DND-41 (cell line): ENCODE data around the gene MYLK4.

ENCODE experiments used
- ATAC-seq: fragments of 200-7000 bp; cut with Tn5 transposase; 3 replicates; pipeline ENCODE4 v1.9.1; 2021; ENCODE audit warnings: low read depth; ENCODE audit not compliant: insufficient read depth
- DNase-seq: peaks from one replicate; pipeline ENCODE4 v3.0.0-alpha.2; 2020
- H2AFZ ChIP-seq: 2 replicates; pipeline ENCODE4 v1.6.0; 2012; ENCODE audit warnings: low read depth, low read length
- H3K27ac ChIP-seq: 2 replicates; pipeline ENCODE4 v1.5.1; 2012; ENCODE audit warnings: low read length, inconsistent platforms
- H3K27me3 ChIP-seq: fragments of 200-600 bp; sonication (generic); 2 replicates; pipeline ENCODE4 v1.6.0; 2012; ENCODE audit warnings: low read length, mild to moderate bottlenecking, inconsistent platforms; ENCODE audit not compliant: insufficient read depth, poor library complexity
- H3K36me3 ChIP-seq: 2 replicates; pipeline ENCODE4 v1.5.1; 2012; ENCODE audit warnings: low read length, inconsistent platforms; ENCODE audit not compliant: insufficient read depth
- H3K4me1 ChIP-seq: 2 replicates; pipeline ENCODE4 v1.5.1; 2012; ENCODE audit warnings: mild to moderate bottlenecking, low read length; ENCODE audit not compliant: insufficient read depth
- H3K4me2 ChIP-seq: 2 replicates; pipeline ENCODE4 v1.6.0; 2012; ENCODE audit warnings: mild to moderate bottlenecking, moderate library complexity, low read length, inconsistent platforms; ENCODE audit not compliant: insufficient read depth
- H3K4me3 ChIP-seq, 2 experiments: fragments of 200-600 bp in 1 of 2; shearing (Covaris generic) in 1 of 2; 2 replicates each; pipeline ENCODE4 v1.5.1; 2012 to 2016; ENCODE audit warnings: inconsistent platforms in 2 of 2, low read length in 2 of 2, mild to moderate bottlenecking in 2 of 2, low read depth in 1 of 2, moderate library complexity in 1 of 2
- H3K79me2 ChIP-seq: 2 replicates; pipeline ENCODE4 v1.6.0; 2012; ENCODE audit warnings: low read length, inconsistent platforms; ENCODE audit not compliant: insufficient read depth
- H3K9ac ChIP-seq: 2 replicates; pipeline ENCODE4 v1.6.0; 2012; ENCODE audit warnings: low read depth, mild to moderate bottlenecking, inconsistent platforms, low read length, moderate library complexity
- H3K9me3 ChIP-seq: 2 replicates; pipeline ENCODE4 v1.5.1; 2012; ENCODE audit warnings: low read length, moderate library complexity, mild to moderate bottlenecking, inconsistent platforms; ENCODE audit not compliant: insufficient read depth, severe bottlenecking
- H4K20me1 ChIP-seq: 2 replicates; pipeline ENCODE4 v1.6.0; 2012; ENCODE audit warnings: low read length; ENCODE audit not compliant: insufficient read depth
- EZH2 ChIP-seq: IDR thresholded peaks from 3 replicates; pipeline ENCODE4 v1.6.1; 2012; ENCODE audit warnings: borderline replicate concordance, low read depth, mild to moderate bottlenecking, moderate library complexity, low read length, inconsistent platforms; ENCODE audit not compliant: severe bottlenecking
- TF ChIP-seq, protein P1 (sequence below): IDR thresholded peaks from 2 replicates; pipeline ENCODE4 v1.5.1; 2012; ENCODE audit warnings: borderline replicate concordance, low read length, moderate library complexity, mild to moderate bottlenecking; ENCODE audit not compliant: poor library complexity, severe bottlenecking; ENCODE audit errors: extremely low read depth

Gene MYLK4

DNA sequence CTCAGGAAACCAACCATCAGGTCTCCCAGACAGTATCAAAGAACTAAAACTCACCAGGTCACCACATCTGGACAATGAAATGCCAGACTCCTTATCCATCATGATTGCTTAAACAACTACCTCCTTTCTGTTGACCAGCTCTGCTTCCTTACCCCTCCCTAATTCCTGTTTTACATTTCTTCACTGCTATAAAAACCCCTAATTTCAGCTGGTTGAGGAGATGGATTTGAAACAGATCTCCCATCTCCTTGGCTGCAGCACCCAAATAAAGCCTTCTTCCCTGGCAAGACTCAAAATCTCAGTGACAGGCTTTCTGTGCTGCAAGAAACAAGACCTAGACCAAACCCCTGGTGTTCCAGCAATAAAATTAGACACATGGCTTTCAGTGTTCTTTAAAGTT, 40.3 kb downstream of the MYLK4 start:
- ATAC-seq, result no peak
- no peaks in the 10 kb centered on the region for H3K79me2 ChIP-seq

DNA sequence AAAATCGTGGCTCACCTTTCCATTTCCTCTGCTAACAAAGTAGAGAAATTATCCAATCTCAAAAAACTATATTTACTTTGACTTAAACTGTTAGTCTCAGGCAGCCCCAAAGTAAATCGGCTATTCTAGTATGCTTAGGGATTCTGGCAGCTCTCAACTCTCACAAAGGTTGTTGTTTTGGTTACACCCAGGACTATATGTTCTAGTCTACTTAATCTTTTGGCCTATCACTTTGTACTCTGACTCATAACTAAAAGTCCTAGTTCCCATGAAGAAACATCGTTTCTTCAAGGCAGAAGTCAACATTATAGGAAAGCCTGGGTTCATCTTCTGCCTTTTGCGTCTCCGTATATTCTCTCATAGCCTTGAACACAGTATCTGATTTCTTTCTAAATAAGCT, 42.3 kb downstream of the MYLK4 start:
- no peak for TF ChIP-seq EZH2
- TF ChIP-seq, protein P1, sequence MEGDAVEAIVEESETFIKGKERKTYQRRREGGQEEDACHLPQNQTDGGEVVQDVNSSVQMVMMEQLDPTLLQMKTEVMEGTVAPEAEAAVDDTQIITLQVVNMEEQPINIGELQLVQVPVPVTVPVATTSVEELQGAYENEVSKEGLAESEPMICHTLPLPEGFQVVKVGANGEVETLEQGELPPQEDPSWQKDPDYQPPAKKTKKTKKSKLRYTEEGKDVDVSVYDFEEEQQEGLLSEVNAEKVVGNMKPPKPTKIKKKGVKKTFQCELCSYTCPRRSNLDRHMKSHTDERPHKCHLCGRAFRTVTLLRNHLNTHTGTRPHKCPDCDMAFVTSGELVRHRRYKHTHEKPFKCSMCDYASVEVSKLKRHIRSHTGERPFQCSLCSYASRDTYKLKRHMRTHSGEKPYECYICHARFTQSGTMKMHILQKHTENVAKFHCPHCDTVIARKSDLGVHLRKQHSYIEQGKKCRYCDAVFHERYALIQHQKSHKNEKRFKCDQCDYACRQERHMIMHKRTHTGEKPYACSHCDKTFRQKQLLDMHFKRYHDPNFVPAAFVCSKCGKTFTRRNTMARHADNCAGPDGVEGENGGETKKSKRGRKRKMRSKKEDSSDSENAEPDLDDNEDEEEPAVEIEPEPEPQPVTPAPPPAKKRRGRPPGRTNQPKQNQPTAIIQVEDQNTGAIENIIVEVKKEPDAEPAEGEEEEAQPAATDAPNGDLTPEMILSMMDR, result no peak

More for the DNA sequence above, 40.3 kb downstream of the MYLK4 start:
- Histone ChIP-seq H3K9ac (no peak overlapping the region), H3K4me1 (no peaks in the 10 kb centered on the region), H3K4me3 (no peak overlapping the region), H3K27ac (no peak overlapping the region), H3K27me3 (peaks cover under 1% of the 10 kb centered on the region), H4K20me1 (no peaks in the 10 kb centered on the region), H3K9me3 (peaks cover 10% of the 10 kb centered on the region), H3K4me2 (no peak overlapping the region), H3K36me3 (no peaks in the 10 kb centered on the region), H2AFZ (no peak overlapping the region)
- DNase-seq, result no peak
- TF ChIP-seq, protein P1, result no peak
- no peak for TF ChIP-seq EZH2

DNA sequence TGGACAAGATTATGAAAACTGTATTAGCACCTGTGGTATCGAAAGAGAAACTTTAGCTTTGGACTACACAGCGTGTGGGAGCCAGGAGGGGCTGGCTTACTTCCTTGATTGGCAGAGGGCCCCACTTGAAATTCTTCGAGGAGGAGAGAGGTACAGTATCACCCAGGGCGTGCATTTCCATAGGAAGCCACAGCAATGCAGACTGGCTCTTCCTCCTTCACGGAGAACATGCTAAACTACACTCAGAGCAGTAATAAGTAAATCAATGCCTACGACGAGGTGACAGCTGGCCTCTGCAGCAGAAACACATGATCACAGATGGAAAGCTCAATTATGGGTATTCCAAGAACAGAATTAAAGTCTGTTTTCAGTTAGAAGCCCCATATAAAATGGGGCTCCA, 44.2 kb downstream of the MYLK4 start:
- no peak overlapping the region for H3K4me3 ChIP-seq
- ATAC-seq, result no peak
- no peaks in the 10 kb centered on the region for H4K20me1 ChIP-seq
- H3K9ac ChIP-seq, result no peak overlapping the region
- no peak overlapping the region for H3K4me2 ChIP-seq
- peaks cover 10% of the 10 kb centered on the region for H3K9me3 ChIP-seq
- H3K27ac ChIP-seq, result no peak overlapping the region
- H2AFZ ChIP-seq, result no peak overlapping the region
- no peaks in the 10 kb centered on the region for H3K79me2 ChIP-seq
- TF ChIP-seq, protein P1, result no peak
- no peak for TF ChIP-seq EZH2
- DNase-seq, result no peak
- peaks cover 19% of the 10 kb centered on the region for H3K27me3 ChIP-seq
- no peaks in the 10 kb centered on the region for H3K4me1 ChIP-seq
- H3K36me3 ChIP-seq, result no peaks in the 10 kb centered on the region

More for the DNA sequence above, 42.3 kb downstream of the MYLK4 start:
- Histone ChIP-seq H2AFZ (no peak overlapping the region), H3K27ac (no peak overlapping the region), H3K4me3 (no peak overlapping the region), H3K27me3 (peaks cover 13% of the 10 kb centered on the region), H3K9ac (no peak overlapping the region), H3K4me2 (no peak overlapping the region), H3K79me2 (no peaks in the 10 kb centered on the region), H3K36me3 (no peaks in the 10 kb centered on the region), H3K4me1 (no peaks in the 10 kb centered on the region), H3K9me3 (peaks cover 10% of the 10 kb centered on the region), H4K20me1 (no peaks in the 10 kb centered on the region)
- DNase-seq, result no peak
- no peak for ATAC-seq

DNA sequence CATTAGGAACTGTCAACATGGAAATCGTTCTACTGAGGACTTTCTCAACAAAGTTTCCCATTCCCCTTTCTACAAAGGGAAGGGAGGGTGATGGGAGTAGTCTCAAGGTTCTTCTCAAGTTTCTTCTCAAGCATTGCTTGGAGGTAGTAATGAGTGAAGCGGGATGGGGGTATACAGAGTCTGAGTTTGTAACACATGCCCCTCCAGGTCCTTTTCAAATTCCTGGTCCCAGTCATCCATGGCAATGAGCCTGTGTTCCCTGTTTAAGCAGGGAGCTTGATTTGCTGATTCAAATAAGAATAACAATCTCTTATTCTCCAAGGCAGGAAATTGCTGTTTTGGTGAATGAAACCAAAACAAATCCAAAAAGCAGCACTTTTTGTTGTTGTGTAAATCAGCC, 45.5 kb downstream of the MYLK4 start:
- no peak overlapping the region for H3K9ac ChIP-seq
- no peak overlapping the region for H3K4me2 ChIP-seq
- H3K27ac ChIP-seq, result no peak overlapping the region
- no peaks in the 10 kb centered on the region for H3K36me3 ChIP-seq
- ATAC-seq (no peak), DNase-seq (no peak)
- TF ChIP-seq, protein P1, result no peak
- TF ChIP-seq EZH2, result no peak
- H3K79me2 ChIP-seq, result no peaks in the 10 kb centered on the region
- H4K20me1 ChIP-seq, result no peaks in the 10 kb centered on the region
- peaks cover 19% of the 10 kb centered on the region for H3K27me3 ChIP-seq
- no peak overlapping the region for H3K4me3 ChIP-seq
- H3K9me3 ChIP-seq, result peaks cover under 1% of the 10 kb centered on the region
- H2AFZ ChIP-seq, result no peak overlapping the region
- H3K4me1 ChIP-seq, result no peaks in the 10 kb centered on the region
